GM23338 (cell line): ENCODE measurements around the gene CTSC. TPM values are rescaled to one million over a fixed set of nuclear protein-coding genes. Genes with fewer than 3 reads are reported as not detected.

Experiments
- ATAC-seq: fragments of 200-7000 bp; cut with Tn5 transposase; 3 replicates; pipeline ENCODE4 v1.9.1; 2020
- DNase-seq: peaks from one replicate; pipeline ENCODE4 v3.0.0-alpha.2; 2015; ENCODE audit warnings: low spot score
- H2AFZ ChIP-seq: fragments of 200-600 bp; sonication (generic); 2 replicates; pipeline ENCODE4 v1.8.0; 2016; ENCODE audit warnings: antibody characterized with exemption, mild to moderate bottlenecking, moderate library complexity
- H3F3A ChIP-seq: fragments of 200-600 bp; sonication (generic); replicated peaks from 2 replicates; pipeline ENCODE4 v1.8.0; 2017; ENCODE audit warnings: antibody characterized with exemption, mixed run types, low read depth
- H3K27ac ChIP-seq: fragments of 200-600 bp; sonication (generic); 2 replicates; pipeline ENCODE4 v1.6.1; 2016; ENCODE audit warnings: low read depth
- H3K27me3 ChIP-seq: fragments of 200-600 bp; sonication (generic); 2 replicates; pipeline ENCODE4 v1.8.0; 2016; ENCODE audit warnings: mild to moderate bottlenecking, mixed run types, moderate library complexity; ENCODE audit not compliant: insufficient read depth
- H3K36me3 ChIP-seq: fragments of 200-600 bp; sonication (generic); 2 replicates; pipeline ENCODE4 v1.8.0; 2016; ENCODE audit warnings: mild to moderate bottlenecking; ENCODE audit not compliant: insufficient read depth
- H3K4me1 ChIP-seq: fragments of 200-600 bp; sonication (generic); 2 replicates; pipeline ENCODE4 v1.8.0; 2016; ENCODE audit warnings: mild to moderate bottlenecking, moderate library complexity; ENCODE audit not compliant: insufficient read depth
- H3K4me2 ChIP-seq: fragments of 200-600 bp; sonication (generic); 2 replicates; pipeline ENCODE4 v1.7.1; 2017; ENCODE audit warnings: mixed run types
- H3K4me3 ChIP-seq: fragments of 200-600 bp; sonication (generic); 2 replicates; pipeline ENCODE4 v1.6.1; 2016; ENCODE audit warnings: mixed run types
- H3K79me2 ChIP-seq: fragments of 200-600 bp; sonication (generic); replicated peaks from 2 replicates; pipeline ENCODE4 v1.8.0; 2017; ENCODE audit warnings: mild to moderate bottlenecking; ENCODE audit not compliant: insufficient read depth
- H3K9me2 ChIP-seq: fragments of 200-600 bp; sonication (generic); 2 replicates; pipeline ENCODE4 v1.8.0; 2017; ENCODE audit not compliant: insufficient read depth
- H4K20me1 ChIP-seq: fragments of 200-600 bp; sonication (generic); replicated peaks from 2 replicates; pipeline ENCODE4 v1.8.0; 2017; ENCODE audit warnings: mild to moderate bottlenecking; ENCODE audit not compliant: insufficient read depth
- H3K27ac Mint-ChIP-seq: 2 replicates; pipeline ENCODE4 v1.8.0; 2020; ENCODE audit warnings: inconsistent platforms, mild to moderate bottlenecking, moderate library complexity, mixed read lengths
- H3K27me3 Mint-ChIP-seq: 3 replicates; pipeline ENCODE4 v1.8.0; 2022; ENCODE audit warnings: low read depth, mild to moderate bottlenecking, moderate library complexity, mixed read lengths, inconsistent platforms; ENCODE audit not compliant: insufficient read depth, poor library complexity
- H3K36me3 Mint-ChIP-seq: 3 replicates; pipeline ENCODE4 v1.8.0; 2021; ENCODE audit warnings: low read depth, mild to moderate bottlenecking, inconsistent platforms, moderate library complexity, mixed read lengths
- H3K4me1 Mint-ChIP-seq: 3 replicates; pipeline ENCODE4 v1.8.0; 2020; ENCODE audit warnings: mild to moderate bottlenecking, inconsistent platforms, mixed read lengths
- H3K4me3 Mint-ChIP-seq: 3 replicates; pipeline ENCODE4 v1.8.0; 2021; ENCODE audit warnings: moderate library complexity, mild to moderate bottlenecking, inconsistent platforms, mixed read lengths
- H3K9me3 Mint-ChIP-seq: 3 replicates; pipeline ENCODE4 v1.8.0; 2020; ENCODE audit warnings: moderate library complexity, mild to moderate bottlenecking, inconsistent platforms, mixed read lengths
- CREB1 ChIP-seq: fragments of 250-450 bp; sonication (Bioruptor Pico); IDR thresholded peaks from 2 replicates; pipeline ENCODE4 v1.5.0; 2020; ENCODE audit warnings: low read depth, mild to moderate bottlenecking, moderate library complexity
- EZH2 ChIP-seq: fragments of 200-600 bp; sonication (generic); IDR thresholded peaks from one replicate; pipeline ENCODE4 v1.8.0; 2017; ENCODE audit warnings: antibody characterized with exemption, mild to moderate bottlenecking, low read depth; ENCODE audit not compliant: unreplicated experiment
- ZNF114 ChIP-seq: fragments of 250-450 bp; sonication (Bioruptor Pico); IDR thresholded peaks from 2 replicates; pipeline ENCODE4 v1.5.0; 2020; ENCODE audit warnings: mild to moderate bottlenecking, moderate library complexity
- ZNF331 ChIP-seq: fragments of 250-450 bp; sonication (Bioruptor Pico); IDR thresholded peaks from 2 replicates; pipeline ENCODE4 v1.5.0; 2020; ENCODE audit warnings: low read depth, mild to moderate bottlenecking, moderate library complexity
- polyA plus RNA-seq: library from polyadenylated mRNA; unstranded; fragments of >200 nt; fragmentation: Nextera tagmentation; extraction: Ambion mirVana; gene quantifications from 2 replicates; pipeline ENCODE4 v1.2.1, GENCODE V29; 2016
- total RNA-seq: library from RNA; depleted of rRNA; stranded (reverse); fragments of >200 nt; shearing (Covaris generic); gene quantifications from 2 replicates; pipeline ENCODE4 v1.2.3, GENCODE V29; 2014
- TF ChIP-seq, protein P1 (sequence below): fragments of 250-450 bp; sonication (Bioruptor Pico); IDR thresholded peaks from 2 replicates; pipeline ENCODE4 v1.5.0; 2020; ENCODE audit warnings: mild to moderate bottlenecking, moderate library complexity
- TF ChIP-seq, protein P2 (sequence below): IDR thresholded peaks from 2 replicates; pipeline ENCODE4 v1.6.1; 2016; ENCODE audit warnings: antibody characterized with exemption

CTSC gene
- total and polyA plus RNA-seq, 2 experiments from 2014 or later = 408 to 444 TPM

DNA sequence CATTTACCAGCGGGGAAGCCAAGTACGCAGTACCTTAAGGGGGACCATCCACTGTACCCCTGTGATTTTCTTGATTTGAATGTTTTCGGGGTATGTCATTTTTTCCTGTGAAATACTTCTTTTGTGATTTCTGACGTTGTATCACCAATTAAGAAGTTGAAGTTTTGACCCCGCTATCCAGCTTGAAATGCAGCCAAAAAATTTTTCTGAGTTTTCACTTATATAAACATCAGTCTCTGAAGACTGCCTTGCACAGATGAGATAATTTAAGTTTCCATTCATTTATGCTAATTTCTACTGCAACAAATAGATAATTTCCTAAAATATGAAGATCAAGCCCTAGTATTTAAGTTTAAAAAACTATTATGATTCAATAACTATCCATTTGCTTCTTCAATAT lies 20.0 kb downstream of the CTSC start (continued):
- TF ChIP-seq, protein P1, sequence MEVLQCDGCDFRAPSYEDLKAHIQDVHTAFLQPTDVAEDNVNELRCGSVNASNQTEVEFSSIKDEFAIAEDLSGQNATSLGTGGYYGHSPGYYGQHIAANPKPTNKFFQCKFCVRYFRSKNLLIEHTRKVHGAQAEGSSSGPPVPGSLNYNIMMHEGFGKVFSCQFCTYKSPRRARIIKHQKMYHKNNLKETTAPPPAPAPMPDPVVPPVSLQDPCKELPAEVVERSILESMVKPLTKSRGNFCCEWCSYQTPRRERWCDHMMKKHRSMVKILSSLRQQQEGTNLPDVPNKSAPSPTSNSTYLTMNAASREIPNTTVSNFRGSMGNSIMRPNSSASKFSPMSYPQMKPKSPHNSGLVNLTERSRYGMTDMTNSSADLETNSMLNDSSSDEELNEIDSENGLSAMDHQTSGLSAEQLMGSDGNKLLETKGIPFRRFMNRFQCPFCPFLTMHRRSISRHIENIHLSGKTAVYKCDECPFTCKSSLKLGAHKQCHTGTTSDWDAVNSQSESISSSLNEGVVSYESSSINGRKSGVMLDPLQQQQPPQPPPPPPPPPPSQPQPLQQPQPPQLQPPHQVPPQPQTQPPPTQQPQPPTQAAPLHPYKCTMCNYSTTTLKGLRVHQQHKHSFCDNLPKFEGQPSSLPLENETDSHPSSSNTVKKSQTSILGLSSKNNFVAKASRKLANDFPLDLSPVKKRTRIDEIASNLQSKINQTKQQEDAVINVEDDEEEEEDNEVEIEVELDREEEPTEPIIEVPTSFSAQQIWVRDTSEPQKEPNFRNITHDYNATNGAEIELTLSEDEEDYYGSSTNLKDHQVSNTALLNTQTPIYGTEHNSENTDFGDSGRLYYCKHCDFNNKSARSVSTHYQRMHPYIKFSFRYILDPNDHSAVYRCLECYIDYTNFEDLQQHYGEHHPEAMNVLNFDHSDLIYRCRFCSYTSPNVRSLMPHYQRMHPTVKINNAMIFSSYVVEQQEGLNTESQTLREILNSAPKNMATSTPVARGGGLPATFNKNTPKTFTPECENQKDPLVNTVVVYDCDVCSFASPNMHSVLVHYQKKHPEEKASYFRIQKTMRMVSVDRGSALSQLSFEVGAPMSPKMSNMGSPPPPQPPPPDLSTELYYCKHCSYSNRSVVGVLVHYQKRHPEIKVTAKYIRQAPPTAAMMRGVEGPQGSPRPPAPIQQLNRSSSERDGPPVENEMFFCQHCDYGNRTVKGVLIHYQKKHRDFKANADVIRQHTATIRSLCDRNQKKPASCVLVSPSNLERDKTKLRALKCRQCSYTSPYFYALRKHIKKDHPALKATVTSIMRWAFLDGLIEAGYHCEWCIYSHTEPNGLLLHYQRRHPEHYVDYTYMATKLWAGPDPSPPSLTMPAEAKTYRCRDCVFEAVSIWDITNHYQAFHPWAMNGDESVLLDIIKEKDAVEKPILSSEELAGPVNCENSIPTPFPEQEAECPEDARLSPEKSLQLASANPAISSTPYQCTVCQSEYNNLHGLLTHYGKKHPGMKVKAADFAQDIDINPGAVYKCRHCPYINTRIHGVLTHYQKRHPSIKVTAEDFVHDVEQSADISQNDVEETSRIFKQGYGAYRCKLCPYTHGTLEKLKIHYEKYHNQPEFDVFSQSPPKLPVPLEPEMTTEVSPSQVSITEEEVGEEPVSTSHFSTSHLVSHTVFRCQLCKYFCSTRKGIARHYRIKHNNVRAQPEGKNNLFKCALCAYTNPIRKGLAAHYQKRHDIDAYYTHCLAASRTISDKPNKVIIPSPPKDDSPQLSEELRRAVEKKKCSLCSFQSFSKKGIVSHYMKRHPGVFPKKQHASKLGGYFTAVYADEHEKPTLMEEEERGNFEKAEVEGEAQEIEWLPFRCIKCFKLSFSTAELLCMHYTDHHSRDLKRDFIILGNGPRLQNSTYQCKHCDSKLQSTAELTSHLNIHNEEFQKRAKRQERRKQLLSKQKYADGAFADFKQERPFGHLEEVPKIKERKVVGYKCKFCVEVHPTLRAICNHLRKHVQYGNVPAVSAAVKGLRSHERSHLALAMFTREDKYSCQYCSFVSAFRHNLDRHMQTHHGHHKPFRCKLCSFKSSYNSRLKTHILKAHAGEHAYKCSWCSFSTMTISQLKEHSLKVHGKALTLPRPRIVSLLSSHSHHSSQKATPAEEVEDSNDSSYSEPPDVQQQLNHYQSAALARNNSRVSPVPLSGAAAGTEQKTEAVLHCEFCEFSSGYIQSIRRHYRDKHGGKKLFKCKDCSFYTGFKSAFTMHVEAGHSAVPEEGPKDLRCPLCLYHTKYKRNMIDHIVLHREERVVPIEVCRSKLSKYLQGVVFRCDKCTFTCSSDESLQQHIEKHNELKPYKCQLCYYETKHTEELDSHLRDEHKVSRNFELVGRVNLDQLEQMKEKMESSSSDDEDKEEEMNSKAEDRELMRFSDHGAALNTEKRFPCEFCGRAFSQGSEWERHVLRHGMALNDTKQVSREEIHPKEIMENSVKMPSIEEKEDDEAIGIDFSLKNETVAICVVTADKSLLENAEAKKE (CRISPR knock-in tag) = no peak
- no peak for TF ChIP-seq ZNF331 (CRISPR knock-in tag)

DNA sequence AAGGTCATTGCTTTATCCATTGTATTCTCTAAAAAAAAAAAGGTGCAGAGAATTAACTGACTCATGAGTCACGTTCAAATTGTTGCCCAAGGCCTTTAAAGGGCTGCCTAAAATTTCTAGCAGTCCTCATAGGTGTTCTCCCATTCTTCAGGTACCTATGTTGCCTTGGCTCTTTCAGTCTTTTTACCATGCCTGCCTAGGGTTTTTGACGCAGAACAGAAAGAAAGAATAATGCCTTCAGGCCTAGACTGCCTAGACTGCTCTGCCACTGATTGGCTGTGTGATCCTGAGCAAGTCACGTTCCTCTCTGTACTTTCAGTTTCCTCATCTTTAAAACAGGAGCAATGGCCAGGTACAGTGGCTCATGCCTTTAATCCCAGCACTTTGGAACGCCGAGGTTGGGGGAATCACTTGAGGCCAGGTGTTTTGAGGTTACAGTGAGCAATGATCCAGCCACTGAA lies 21.5 kb downstream of the CTSC start:
- DNase-seq (no peak), ATAC-seq (no peak)
- no peak overlapping the region for H3K4me3 ChIP-seq
- no peaks in the 10 kb centered on the region for H3K9me2 ChIP-seq
- Mint-ChIP-seq H3K27ac (peak overlapping the region; percentile 80), H3K36me3 (peaks cover 60% of the 10 kb centered on the region), H3K4me3 (no peak overlapping the region), H3K27me3 (peaks cover 5% of the 10 kb centered on the region), H3K4me1 (peaks cover 79% of the 10 kb centered on the region), H3K9me3 (no peaks in the 10 kb centered on the region)
- H2AFZ ChIP-seq = no peak overlapping the region
- H3K27ac ChIP-seq = no peak overlapping the region
- H3K36me3 ChIP-seq = peaks cover 13% of the 10 kb centered on the region; the same call in 1 of the 2 replicates
- no peaks in the 10 kb centered on the region for H3F3A ChIP-seq
- H4K20me1 ChIP-seq = peaks cover 25% of the 10 kb centered on the region
- H3K27me3 ChIP-seq = no peaks in the 10 kb centered on the region
- H3K4me2 ChIP-seq = no peak overlapping the region
- peaks cover 98% of the 10 kb centered on the region for H3K79me2 ChIP-seq
- peaks cover 66% of the 10 kb centered on the region for H3K4me1 ChIP-seq
- TF ChIP-seq, protein P1 (CRISPR knock-in tag) = no peak
- TF ChIP-seq CREB1 (no peak), ZNF114 (CRISPR knock-in tag) (no peak), EZH2 (no peak)
- TF ChIP-seq, protein P2, sequence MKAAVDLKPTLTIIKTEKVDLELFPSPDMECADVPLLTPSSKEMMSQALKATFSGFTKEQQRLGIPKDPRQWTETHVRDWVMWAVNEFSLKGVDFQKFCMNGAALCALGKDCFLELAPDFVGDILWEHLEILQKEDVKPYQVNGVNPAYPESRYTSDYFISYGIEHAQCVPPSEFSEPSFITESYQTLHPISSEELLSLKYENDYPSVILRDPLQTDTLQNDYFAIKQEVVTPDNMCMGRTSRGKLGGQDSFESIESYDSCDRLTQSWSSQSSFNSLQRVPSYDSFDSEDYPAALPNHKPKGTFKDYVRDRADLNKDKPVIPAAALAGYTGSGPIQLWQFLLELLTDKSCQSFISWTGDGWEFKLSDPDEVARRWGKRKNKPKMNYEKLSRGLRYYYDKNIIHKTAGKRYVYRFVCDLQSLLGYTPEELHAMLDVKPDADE = no peak
